UCSD-AML1 (cell line): Measurements from ENCODE around the gene AP1B1.
"Not testable (repeated sequence)": the region's sequence is repeated elsewhere in the genome, so short reads cannot be mapped to it uniquely, and the experiment has no call there.

Experiments used
- DNase-seq: peaks from one replicate; lab custom pipeline; 2025; ENCODE audit not compliant: unreplicated experiment; lab: John Stamatoyannopoulos, UW

AP1B1 gene

GRCh38 chr22:29387921-29388758 is at the start of gene AP1B1:
Gene AP1B1, minus strand, starts transcription at chr22:29388570. Its CDS starts 21,327 bp downstream, at chr22:29367243.
- peak; percentile 96 for DNase-seq

- DNase-seq: no peak
These were observed 47.1 kb upstream of the AP1B1 start for GRCh38 chr22:29435236-29436136.

- no peak for DNase-seq
These were observed 45.9 kb upstream of the AP1B1 start for GRCh38 chr22:29434288-29434687.

- DNase-seq: no peak
These were observed 45.5 kb upstream of the AP1B1 start for GRCh38 chr22:29433856-29434255.

- DNase-seq: no peak
These were observed 43.6 kb upstream of the AP1B1 start for GRCh38 chr22:29431986-29432385.

GRCh38 chr22:29427176-29427760 is 38.9 kb upstream of the AP1B1 start:
- DNase-seq: no peak

GRCh38 chr22:29426476-29426875 is 38.1 kb upstream of the AP1B1 start:
- DNase-seq: no peak

GRCh38 chr22:29418704-29419103 is 30.3 kb upstream of the AP1B1 start:
- DNase-seq: not testable (repeated sequence)

GRCh38 chr22:29414951-29415591 is 26.7 kb upstream of the AP1B1 start:
- DNase-seq: not testable (repeated sequence)

- peak; percentile 33 for DNase-seq
These were observed 24.4 kb upstream of the AP1B1 start for GRCh38 chr22:29412772-29413171.

- DNase-seq: not testable (repeated sequence)
These were observed 23.3 kb upstream of the AP1B1 start for GRCh38 chr22:29411569-29412211.

GRCh38 chr22:29408940-29409339 is 20.6 kb upstream of the AP1B1 start:
- no peak for DNase-seq

- not testable (repeated sequence) for DNase-seq
These were observed 13.2 kb upstream of the AP1B1 start for GRCh38 chr22:29401538-29401937.

- no peak for DNase-seq
These were observed 12.2 kb upstream of the AP1B1 start for GRCh38 chr22:29400576-29400975.

GRCh38 chr22:29397791-29398190 is 9.4 kb upstream of the AP1B1 start:
- DNase-seq: no peak

GRCh38 chr22:29396126-29396525 is 7.8 kb upstream of the AP1B1 start:
- DNase-seq: no peak

GRCh38 chr22:29394931-29395581 is 6.7 kb upstream of the AP1B1 start:
- DNase-seq: peak; percentile 69

GRCh38 chr22:29393019-29393608 is 4.7 kb upstream of the AP1B1 start:
- DNase-seq: no peak

GRCh38 chr22:29391546-29391945 is 3.2 kb upstream of the AP1B1 start:
- DNase-seq: no peak

- DNase-seq: no peak
These were observed 1.9 kb upstream of the AP1B1 start for GRCh38 chr22:29390270-29390669.
